Trophoblast cell (in vitro differentiated cells and primary cell): ENCODE results near the gene IL2RG.

ENCODE experiments used
- DNase-seq, 2 donors: peaks; one replicate each; pipeline ENCODE4 v3.0.0-alpha.2; 2016
- H2AFZ ChIP-seq: 2 replicates; pipeline ENCODE4 v1.6.1; 2013; ENCODE audit warnings: low read length, moderate library complexity, mild to moderate bottlenecking; ENCODE audit not compliant: insufficient read depth, poor library complexity
- H2AK5ac ChIP-seq: 2 replicates; pipeline ENCODE4 v1.6.1; 2013; ENCODE audit warnings: mild to moderate bottlenecking, low read length
- H2BK120ac ChIP-seq: 2 replicates; pipeline ENCODE4 v1.6.1; 2013; ENCODE audit warnings: low read length, mild to moderate bottlenecking, moderate library complexity; ENCODE audit not compliant: insufficient read depth, poor library complexity
- H2BK12ac ChIP-seq: 2 replicates; pipeline ENCODE4 v1.6.1; 2013; ENCODE audit warnings: mild to moderate bottlenecking, low read length, moderate library complexity
- H2BK5ac ChIP-seq: 2 replicates; pipeline ENCODE4 v1.6.1; 2013; ENCODE audit warnings: low read length, low read depth, moderate library complexity, mild to moderate bottlenecking; ENCODE audit not compliant: poor library complexity
- H3K14ac ChIP-seq: 2 replicates; pipeline ENCODE4 v1.6.1; 2013; ENCODE audit warnings: mild to moderate bottlenecking, low read length
- H3K18ac ChIP-seq: 2 replicates; pipeline ENCODE4 v1.6.1; 2013; ENCODE audit warnings: mild to moderate bottlenecking, low read length
- H3K23ac ChIP-seq: 2 replicates; pipeline ENCODE4 v1.6.1; 2013; ENCODE audit warnings: low read length
- H3K27ac ChIP-seq: 2 replicates; pipeline ENCODE4 v1.5.1; 2013; ENCODE audit warnings: low read depth, mild to moderate bottlenecking, inconsistent platforms, low read length, moderate library complexity
- H3K27me3 ChIP-seq: 2 replicates; pipeline ENCODE4 v1.6.1; 2013; ENCODE audit warnings: inconsistent platforms, mild to moderate bottlenecking, low read length, moderate library complexity; ENCODE audit not compliant: insufficient read depth
- H3K36me3 ChIP-seq, 2 experiments: 1 replicate in 1 of 2; 2 replicates in 1 of 2; pipeline ENCODE4 v1.6.1; 2013; ENCODE audit warnings: low read length in 2 of 2, mild to moderate bottlenecking in 2 of 2, moderate library complexity in 1 of 2; ENCODE audit not compliant: insufficient read depth in 2 of 2, control insufficient read depth in 1 of 2
- H3K4ac ChIP-seq: 2 replicates; pipeline ENCODE4 v1.6.1; 2013; ENCODE audit warnings: low read depth, mild to moderate bottlenecking, low read length, moderate library complexity
- H3K4me1 ChIP-seq, 2 experiments: 1 replicate in 1 of 2; 2 replicates in 1 of 2; pipeline ENCODE4 v1.6.1; 2013; ENCODE audit warnings: low read length in 2 of 2, mild to moderate bottlenecking in 2 of 2, moderate library complexity in 1 of 2; ENCODE audit not compliant: insufficient read depth in 2 of 2, control insufficient read depth in 1 of 2
- H3K4me2 ChIP-seq: 2 replicates; pipeline ENCODE4 v1.6.1; 2013; ENCODE audit warnings: inconsistent platforms, mild to moderate bottlenecking, low read length, moderate library complexity
- H3K4me3 ChIP-seq: 2 replicates; pipeline ENCODE4 v1.5.1; 2013; ENCODE audit warnings: mild to moderate bottlenecking, low read depth, low read length, inconsistent platforms
- H3K79me1 ChIP-seq: one replicate; pipeline ENCODE4 v1.6.1; 2013; ENCODE audit warnings: low read length
- H3K79me2 ChIP-seq: 2 replicates; pipeline ENCODE4 v1.6.1; 2013; ENCODE audit warnings: low read length, mild to moderate bottlenecking; ENCODE audit not compliant: control insufficient read depth, insufficient read depth, poor library complexity
- H3K9ac ChIP-seq: 2 replicates; pipeline ENCODE4 v1.6.1; 2013; ENCODE audit warnings: mild to moderate bottlenecking, low read length
- H3K9me3 ChIP-seq: 2 replicates; pipeline ENCODE4 v1.6.1; 2013; ENCODE audit warnings: low read depth, mild to moderate bottlenecking, control low read depth, inconsistent platforms, low read length; ENCODE audit not compliant: insufficient read depth
- H4K12ac ChIP-seq: 2 replicates; pipeline ENCODE4 v1.6.1; 2013; ENCODE audit warnings: low read depth, mild to moderate bottlenecking, low read length, moderate library complexity
- H4K8ac ChIP-seq: 2 replicates; pipeline ENCODE4 v1.6.1; 2013; ENCODE audit warnings: low read depth, mild to moderate bottlenecking, low read length, moderate library complexity
- H4K91ac ChIP-seq: one replicate; pipeline ENCODE4 v1.6.1; 2013; ENCODE audit warnings: low read depth, mild to moderate bottlenecking, low read length, moderate library complexity
- WGBS: extraction: QIAGEN DNeasy Blood & Tissue Kit; methylation state at CpG from one replicate; pipeline ENCODE4 v1.1.7; 2013; ENCODE audit warnings: missing lambda C conversion rate; ENCODE audit not compliant: insufficient read length, insufficient coverage; ENCODE audit errors: extremely low coverage; 5-methylcytosine and 5-hydroxymethylcytosine counted together

IL2RG gene

DNA sequence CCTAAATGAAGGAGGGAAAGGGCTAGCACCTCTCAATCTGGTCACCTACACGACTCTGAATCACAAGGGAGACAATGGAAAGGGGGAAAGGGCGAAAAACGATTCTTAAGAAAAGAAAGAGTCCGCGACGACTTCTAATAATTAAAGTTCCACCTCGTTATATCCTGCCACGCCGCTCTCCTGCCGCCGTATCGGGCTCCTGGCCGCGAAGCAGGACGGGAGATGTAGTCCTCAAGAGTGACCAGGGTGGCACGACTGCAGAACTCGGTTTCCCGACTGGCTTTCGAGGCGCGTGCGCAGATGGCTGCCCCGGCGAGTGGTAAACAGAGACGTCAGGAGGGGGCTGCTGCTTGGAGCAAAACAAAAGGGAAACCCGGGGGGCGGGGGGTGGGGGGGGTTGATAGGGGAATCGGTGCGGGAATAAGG, 15.8 kb downstream of the IL2RG start, which contains the start of gene FOXO4:
TSS of gene FOXO4 (plus strand) at position 297 of the 426 bp plus-strand sequence. CDS start 678 bp downstream, outside the sequence.
- no CpG with 5 or more reads among the region's 29 CpGs for WGBS
- Histone ChIP-seq H3K79me2 (no peaks in the 10 kb centered on the region), H4K12ac (no peak within 1 kb of the TSS), H2AFZ (peak within 1 kb of the TSS; percentile 63), H3K27me3 (no peaks in the 10 kb centered on the region), H2BK5ac (no peak within 1 kb of the TSS), H3K4me1 (peaks cover 0 to 3% of the 10 kb centered on the region in 2 experiments), H3K23ac (no peak within 1 kb of the TSS), H3K14ac (peak within 1 kb of the TSS; percentile 29), H4K91ac (peak within 1 kb of the TSS; percentile 52), H2BK120ac (peak within 1 kb of the TSS; percentile 27), H3K79me1 (peaks cover 6% of the 10 kb centered on the region), H4K8ac (peak within 1 kb of the TSS; percentile 43), H3K4ac (peak within 1 kb of the TSS; percentile 80), H3K9me3 (no peaks in the 10 kb centered on the region), H3K18ac (peak within 1 kb of the TSS; percentile 35), H3K4me2 (peak within 1 kb of the TSS; percentile 90), H3K4me3 (peak within 1 kb of the TSS; percentile 68), H3K27ac (no peak within 1 kb of the TSS), H2BK12ac (no peak within 1 kb of the TSS), H2AK5ac (no peak within 1 kb of the TSS), H3K36me3 (peaks cover 0 to under 1% of the 10 kb centered on the region in 2 experiments), H3K9ac (peak within 1 kb of the TSS; percentile 43)
- DNase-seq = peak; percentile 76 to 80

DNA sequence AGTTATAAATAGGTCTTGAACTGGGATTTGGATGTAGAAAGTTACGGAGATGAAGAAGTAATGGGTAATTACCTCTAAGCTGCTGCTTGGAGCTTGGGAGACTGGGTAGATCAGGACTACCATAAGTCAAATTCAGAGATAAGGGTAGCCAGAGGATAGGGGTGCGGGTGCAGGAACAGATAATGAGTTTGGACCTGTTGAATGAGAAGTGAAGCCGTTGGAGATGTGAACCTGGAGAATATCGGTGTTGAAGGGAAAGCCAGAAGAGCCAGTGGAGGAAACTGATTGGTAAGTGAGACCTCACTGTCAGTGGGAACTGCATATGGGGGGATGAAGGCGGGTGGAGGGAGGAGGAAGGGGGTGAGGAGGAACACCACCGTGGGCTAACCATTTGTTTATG, 16.3 kb downstream of the IL2RG start:
- Histone ChIP-seq H3K4me2 (peak overlapping the region; percentile 90), H3K27ac (no peak overlapping the region), H3K23ac (no peak overlapping the region), H3K36me3 (no peaks in the 10 kb centered on the region), H3K4me1 (peaks cover 0 to 2% of the 10 kb centered on the region in 2 experiments), H3K79me2 (no peaks in the 10 kb centered on the region), H3K79me1 (peaks cover 6% of the 10 kb centered on the region), H2AFZ (no peak overlapping the region), H3K18ac (no peak overlapping the region), H4K8ac (peak overlapping the region; percentile 43), H4K12ac (no peak overlapping the region), H2BK5ac (no peak overlapping the region), H2BK120ac (no peak overlapping the region), H2AK5ac (no peak overlapping the region), H3K27me3 (no peaks in the 10 kb centered on the region), H3K9me3 (no peaks in the 10 kb centered on the region), H3K4ac (no peak overlapping the region), H2BK12ac (no peak overlapping the region), H3K14ac (no peak overlapping the region), H4K91ac (no peak overlapping the region), H3K9ac (no peak overlapping the region), H3K4me3 (peak overlapping the region; percentile 65)
- DNase-seq = no peak
- no CpG with 5 or more reads among the region's 6 CpGs for WGBS

DNA sequence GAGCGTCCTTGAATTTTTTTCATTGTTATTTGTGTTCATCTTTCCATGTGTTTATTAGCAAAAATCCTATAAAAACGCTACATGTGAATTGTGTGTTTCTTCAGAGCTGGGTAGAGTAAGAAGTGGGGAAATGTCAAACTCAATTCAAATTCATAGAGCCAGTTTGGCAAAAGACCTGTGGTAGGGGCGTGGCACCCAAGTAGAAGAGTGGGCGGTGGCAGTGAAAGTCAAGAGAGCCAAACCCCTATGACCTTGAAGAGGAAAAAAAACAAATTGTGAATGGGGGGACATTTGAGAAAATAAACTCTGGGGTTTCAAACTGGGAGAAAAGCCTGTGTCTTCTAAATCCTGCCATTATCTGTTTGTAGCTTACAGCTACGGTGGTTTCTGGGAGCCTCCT, 20.1 kb downstream of the IL2RG start:
- Histone ChIP-seq H2AK5ac (no peak overlapping the region), H3K27me3 (no peaks in the 10 kb centered on the region), H3K23ac (no peak overlapping the region), H2BK12ac (no peak overlapping the region), H3K4me3 (no peak overlapping the region), H4K12ac (no peak overlapping the region), H4K8ac (no peak overlapping the region), H4K91ac (no peak overlapping the region), H3K27ac (no peak overlapping the region), H3K4me1 (no peaks in the 10 kb centered on the region), H3K18ac (no peak overlapping the region), H2BK120ac (no peak overlapping the region), H3K79me2 (no peaks in the 10 kb centered on the region), H3K4ac (no peak overlapping the region), H3K79me1 (peaks cover 2% of the 10 kb centered on the region), H3K9ac (no peak overlapping the region), H2AFZ (no peak overlapping the region), H3K14ac (no peak overlapping the region), H3K36me3 (no peaks in the 10 kb centered on the region), H3K9me3 (no peaks in the 10 kb centered on the region), H2BK5ac (no peak overlapping the region), H3K4me2 (no peak overlapping the region)
- DNase-seq = no peak
- no CpG with 5 or more reads among the region's 5 CpGs for WGBS

DNA sequence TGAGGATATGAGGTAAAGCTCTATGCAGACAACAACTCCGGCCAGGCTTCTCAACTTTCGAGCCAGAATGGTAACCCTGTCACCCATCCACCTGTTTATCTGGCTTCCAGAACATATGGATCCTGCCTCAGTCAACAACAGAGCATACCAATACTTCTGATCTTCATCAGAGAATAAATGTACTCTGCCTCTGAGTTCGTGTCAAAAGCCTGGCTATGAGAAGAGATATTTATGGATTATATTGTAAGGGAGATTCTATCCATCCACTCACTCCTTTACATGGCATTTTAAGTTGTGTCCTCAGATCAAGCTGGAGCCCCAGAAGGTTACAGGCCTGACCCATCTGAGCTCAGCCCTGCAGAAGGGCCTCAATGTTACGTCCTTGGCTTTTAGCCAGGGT, 25.5 kb downstream of the IL2RG start:
- no peak overlapping the region for H2BK12ac ChIP-seq
- no peak for DNase-seq
- no peak overlapping the region for H3K4me2 ChIP-seq
- no peaks in the 10 kb centered on the region for H3K36me3 ChIP-seq
- no peak overlapping the region for H3K4ac ChIP-seq
- H3K14ac ChIP-seq = no peak overlapping the region
- H4K91ac ChIP-seq = no peak overlapping the region
- no peak overlapping the region for H3K18ac ChIP-seq
- H3K4me3 ChIP-seq = no peak overlapping the region
- no peak overlapping the region for H4K8ac ChIP-seq
- no peak overlapping the region for H4K12ac ChIP-seq
- no peaks in the 10 kb centered on the region for H3K9me3 ChIP-seq
- H2AK5ac ChIP-seq = no peak overlapping the region
- no peaks in the 10 kb centered on the region for H3K27me3 ChIP-seq
- no peak overlapping the region for H2BK120ac ChIP-seq
- no peaks in the 10 kb centered on the region for H3K4me1 ChIP-seq
- H3K79me1 ChIP-seq = no peaks in the 10 kb centered on the region
- H2BK5ac ChIP-seq = no peak overlapping the region
- H3K79me2 ChIP-seq = no peaks in the 10 kb centered on the region
- H3K9ac ChIP-seq = no peak overlapping the region
- WGBS = no CpG with 5 or more reads among the region's 4 CpGs
- H3K27ac ChIP-seq = no peak overlapping the region
- no peak overlapping the region for H2AFZ ChIP-seq
- no peak overlapping the region for H3K23ac ChIP-seq
